ENCODE data around the gene FTO. TPM values are rescaled to one million over a fixed set of nuclear protein-coding genes. Genes with fewer than 3 reads are reported as not detected.

Gene FTO
- polyA plus RNA-seq, 1 donor: 53.4 TPM

DNA sequence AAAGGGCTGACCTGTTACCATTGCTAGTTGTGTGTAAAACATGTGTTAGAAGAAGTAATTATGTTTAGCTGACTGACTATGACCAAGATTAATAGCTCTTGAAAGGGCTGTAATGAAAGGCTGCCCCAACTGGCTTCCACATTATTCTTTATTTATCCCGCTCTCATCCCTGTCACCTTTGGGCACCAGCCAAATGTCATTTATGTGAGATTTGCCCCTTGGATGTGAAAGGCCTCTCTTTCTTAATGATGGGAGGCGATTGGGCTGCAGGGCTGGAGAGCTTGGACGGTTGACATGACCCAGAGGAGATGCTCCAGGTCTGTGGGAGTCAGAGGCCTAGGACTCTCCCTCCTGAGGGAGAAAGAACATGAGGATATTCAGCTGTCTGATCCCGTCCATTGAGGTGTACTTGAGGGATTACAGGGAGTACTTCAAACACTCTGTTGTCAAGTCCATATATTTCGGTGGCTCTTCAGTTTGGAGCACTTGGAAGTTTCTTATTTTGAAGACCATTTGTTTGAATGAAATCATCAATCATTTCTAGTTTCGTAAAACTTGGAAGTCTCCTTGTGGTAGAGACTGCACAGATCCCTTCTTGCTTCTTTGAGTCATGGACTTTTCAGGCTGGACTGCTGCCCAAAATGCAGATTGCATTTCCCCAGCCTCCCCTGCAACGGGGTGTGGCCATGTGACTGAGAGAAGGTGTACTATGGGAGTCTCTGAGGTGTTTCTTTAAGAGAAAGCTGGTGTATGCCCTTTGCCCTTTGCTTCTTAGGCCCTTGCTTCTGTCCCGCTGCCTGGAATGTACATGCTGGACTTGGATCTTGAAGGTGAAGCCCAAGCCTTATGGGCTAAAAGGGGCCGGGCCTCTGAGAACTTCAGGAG is 51.3 kb downstream of the FTO start:
- no peak for DNase-seq (ENCODE audit: low read depth)

DNA sequence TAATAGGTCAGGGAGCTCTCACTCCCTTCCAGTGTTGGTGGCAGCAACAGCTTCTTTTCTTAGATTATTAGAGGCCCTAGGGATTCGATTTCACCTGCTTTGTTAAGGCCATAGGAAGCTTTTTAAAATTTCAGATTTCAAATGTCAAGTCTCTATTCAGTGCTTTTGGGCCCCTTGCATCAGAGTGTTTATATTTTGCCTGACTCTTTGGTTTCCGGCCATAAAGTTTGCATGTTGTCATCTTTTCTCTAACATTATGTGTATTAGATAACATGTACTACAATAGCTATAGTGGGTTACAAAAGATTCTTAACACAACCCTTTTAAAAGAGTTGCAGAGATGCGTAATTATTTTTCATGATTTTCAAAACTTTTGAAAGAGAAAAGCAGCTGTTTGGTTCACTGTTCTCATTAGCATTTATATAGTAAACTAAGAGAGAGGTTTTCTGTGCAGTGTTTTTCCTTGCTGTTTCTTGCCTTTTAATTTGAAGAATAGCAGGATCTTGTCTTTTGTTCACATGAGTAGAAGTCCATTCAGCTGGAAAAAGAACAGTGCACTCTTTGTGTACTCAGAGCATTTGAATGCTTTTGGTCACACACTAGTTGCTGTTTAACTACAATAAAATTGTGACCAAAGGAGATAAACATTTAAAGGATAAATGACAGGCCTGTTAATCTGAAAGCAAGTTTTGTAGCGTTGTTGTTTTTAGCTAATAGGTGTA is 52.5 kb downstream of the FTO start:
- DNase-seq (ENCODE audit: low read depth): no peak

DNA sequence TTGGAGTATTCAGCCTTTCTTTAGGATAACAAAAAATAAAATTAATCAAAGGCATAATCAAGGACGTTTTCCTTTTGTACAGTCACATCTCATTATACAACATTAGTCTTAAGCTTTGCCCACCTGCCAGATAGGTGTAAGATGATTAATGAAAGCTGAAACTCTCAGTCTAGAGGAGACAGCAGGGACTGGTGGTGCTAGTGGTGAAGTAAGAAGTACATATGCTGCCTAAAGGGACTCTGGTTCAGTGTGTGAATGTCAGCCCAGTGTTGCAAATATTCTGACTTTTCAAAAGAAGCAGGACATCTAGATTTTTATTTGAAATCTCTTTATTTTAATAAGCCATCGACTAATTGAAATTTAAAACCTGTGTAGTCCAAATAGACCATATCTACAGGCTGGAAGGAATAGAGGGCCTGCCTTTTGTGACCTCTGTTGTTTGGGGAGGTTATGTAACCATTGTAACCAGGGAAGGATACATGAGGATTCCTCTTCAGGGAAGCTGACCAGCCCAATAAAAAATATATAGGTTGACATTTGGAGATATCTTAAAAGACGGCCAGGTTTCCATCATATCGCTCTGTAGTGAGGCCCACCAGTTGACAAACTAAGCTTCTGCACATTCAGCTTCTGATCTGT is 54.1 kb downstream of the FTO start:
- DNase-seq (ENCODE audit: low read depth): no peak

DNA sequence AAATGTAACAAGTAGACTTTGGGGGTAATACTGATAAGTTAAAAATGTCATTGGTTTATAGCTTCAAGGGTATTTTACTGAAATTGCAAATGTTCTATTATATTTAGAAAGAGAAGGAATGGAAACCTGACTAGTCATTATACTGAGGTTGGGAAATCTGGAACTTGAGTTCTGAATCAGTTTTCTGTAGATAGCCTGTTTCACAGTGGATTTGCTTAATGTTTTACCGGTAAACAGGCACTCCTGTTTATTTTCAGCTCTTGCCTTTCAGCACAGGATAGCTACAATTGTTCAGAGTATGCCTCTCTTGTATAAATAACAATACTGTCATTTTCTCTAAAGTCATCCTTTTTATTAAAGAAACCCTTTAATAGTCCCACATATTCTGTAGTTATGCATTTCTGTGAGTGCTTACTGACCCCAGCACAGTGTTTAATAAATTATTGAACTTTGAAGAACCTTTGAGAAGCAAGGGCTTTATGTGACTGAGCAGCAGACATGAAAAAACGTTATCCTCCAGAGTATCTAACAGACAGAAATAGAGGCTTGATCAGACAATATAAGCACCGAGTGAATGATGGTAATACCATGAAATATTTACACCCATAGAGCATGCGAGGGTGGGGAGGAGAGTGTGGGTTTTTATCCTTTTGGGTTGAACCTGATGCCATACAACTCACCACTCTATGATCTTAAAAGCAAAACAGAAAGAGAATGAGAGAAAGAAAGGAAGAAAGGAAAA is 58.2 kb downstream of the FTO start:
- no peak for DNase-seq (ENCODE audit: low read depth)

DNA sequence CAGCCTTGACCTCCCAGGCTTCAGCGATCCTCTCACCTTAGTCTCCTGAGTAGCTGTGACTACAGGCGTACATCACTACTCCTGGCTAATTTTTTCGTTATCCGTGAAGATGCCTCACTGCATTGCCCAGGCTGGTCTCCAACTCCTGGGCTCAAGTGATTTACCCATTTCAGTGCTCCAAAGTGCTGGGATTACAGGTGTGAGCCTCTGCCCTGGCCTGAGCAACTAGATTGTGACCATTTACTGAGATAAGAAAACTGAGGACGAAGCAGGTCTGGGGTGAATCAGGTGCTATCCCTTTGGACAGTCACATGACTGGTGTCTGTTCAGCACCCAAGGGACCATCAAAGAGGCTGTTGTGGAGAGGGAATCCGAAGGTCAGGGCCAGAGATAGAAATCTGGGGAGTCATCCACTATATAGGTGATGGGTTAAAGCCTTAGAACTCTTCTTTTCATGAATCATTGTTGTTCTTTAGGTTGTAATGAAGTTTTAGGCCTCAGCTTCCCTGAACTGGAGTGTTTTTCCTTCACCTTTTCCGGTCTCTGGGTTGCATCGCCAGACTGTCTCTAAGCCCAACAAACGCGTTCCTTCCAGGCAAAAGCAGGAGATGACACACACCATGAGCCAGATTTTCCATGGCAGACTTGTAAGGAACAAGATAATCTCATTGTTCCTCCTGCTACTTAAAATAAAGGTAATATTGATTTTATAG is 62.5 kb downstream of the FTO start:
- DNase-seq (ENCODE audit: low read depth): no peak

DNA sequence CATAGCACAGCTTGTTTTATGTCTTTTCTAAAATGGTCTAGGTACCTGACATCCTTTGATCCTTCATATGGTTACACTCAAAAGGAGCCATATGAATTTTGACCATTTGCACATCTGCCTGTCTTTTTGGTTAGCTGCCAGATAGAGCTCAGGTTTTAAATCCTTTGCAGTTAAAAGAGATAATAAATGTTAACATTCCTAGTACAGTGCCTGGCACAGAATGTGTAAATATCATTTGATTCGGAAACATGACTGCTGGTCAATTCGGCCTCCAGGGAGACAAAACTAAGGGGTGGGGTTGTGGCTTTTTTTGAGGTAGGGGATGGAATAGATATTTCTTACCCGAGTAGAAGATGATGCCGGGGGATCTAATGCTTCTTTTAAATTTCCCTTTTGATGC is 64.2 kb downstream of the FTO start:
- DNase-seq (ENCODE audit: low read depth): no peak

DNA sequence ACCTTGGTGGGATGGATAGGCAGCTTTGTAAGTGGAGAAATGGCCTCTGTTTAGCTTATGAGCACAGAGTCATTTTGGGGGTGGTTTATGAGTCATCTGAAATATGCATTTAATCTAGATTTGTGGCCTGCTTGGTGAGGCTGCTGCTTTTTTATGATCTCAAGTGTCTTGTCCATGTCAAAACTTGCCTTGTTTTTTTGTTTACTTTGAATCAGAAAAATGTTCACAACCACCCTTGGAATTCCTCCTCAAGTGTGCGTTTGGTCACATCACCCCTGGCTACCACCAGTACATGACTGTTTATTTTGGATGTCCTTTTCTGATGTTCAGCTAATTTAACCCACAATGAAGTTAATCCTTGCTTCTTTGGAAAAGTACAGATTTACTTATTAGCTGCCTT is 64.6 kb downstream of the FTO start:
- DNase-seq (ENCODE audit: low read depth): no peak

DNA sequence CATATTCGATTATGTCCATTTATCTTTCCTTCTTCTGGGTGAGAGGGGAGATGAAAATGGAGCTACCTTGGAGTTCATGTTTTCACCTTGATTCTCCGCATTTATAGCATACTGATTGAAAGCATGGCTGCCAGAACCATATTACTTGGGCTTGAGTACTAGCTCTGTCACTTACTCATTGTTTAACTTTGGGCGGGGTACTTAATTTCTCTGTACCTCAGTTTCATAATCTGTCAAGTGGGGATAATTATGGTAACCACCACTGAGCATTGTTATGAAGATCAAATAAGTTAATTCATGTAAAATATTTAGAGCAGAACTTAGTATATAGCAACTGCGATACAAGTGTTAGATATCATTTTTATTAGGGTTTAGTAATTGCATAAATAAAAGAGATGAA is 65.2 kb downstream of the FTO start:
- DNase-seq (ENCODE audit: low read depth): no peak

DNA sequence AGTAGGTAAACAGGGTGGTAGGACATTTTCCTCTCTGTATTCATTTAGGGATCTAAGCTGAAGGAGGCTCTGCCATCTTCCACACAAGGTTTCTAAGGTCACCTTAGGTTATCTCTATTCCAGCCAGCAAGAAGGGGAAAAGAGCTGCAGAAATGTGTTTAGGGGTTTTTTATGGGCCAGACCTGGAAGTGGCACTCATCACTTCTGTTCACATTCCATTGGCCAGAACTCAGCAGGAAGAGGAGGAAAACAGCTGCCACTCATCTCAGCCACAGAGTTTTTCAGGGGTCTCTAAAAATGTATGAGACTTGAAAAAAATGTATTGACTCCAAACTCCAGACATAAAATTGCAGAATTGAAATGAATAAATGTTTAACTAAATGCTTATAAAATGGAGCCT is 65.8 kb downstream of the FTO start:
- DNase-seq (ENCODE audit: low read depth): no peak

DNA sequence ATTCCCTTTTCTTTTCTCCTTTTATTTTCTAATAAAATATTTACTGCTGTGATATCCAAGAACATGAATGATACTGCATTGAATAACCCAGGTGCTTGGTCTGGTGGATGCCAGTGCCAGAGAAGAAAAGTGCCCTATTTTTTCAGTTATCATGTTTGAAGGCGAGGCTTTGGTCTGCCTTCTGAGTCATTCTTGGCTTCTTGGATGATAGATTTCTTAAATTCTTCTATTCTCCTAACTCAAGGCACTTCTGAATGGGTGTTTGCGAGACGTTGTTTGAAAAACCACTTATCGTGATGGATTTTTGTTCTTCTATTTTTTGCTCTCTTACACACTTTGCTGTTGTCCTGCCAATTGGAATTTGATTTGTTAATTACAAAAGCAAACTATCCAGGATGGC is 66.7 kb downstream of the FTO start:
- no peak for DNase-seq (ENCODE audit: low read depth)

DNA sequence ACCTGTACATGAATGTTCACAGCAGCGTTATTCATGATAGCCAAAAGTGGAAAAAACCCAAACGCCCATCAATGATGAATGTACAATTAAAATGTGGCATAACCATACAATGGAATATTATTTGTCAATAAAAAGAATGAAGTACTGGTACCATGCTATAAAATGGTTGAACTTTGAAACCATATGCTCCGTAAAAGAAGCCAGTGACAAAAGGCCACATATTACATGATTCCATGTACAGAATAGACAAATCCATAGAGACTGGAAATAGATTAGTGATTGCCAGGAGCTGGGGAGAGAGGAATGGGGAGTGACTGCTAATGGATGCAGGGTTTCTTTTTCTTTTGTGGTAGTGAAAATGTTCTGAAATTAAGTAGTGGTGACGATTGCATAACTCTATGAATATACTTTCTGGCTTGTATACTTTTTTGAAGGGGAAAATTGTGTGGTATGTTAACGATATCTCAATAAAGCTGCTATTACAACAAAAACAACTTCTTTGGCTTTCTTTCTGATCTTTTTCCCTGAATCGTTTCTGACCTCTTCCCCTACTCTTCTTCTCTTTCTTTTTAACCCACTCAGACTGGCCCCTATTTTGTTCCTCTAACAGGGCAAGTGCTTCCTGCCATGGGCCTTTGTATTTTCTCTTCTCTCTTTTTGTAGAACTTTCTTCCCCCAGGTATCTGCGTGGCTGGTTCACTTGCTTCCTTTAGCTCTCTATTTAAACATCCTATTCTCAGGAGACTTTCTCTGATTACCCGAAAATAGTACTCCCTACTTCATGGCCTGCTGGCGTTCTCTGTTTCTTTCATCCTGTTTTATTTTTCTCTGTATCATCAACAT is 67.9 kb downstream of the FTO start:
- no peak for DNase-seq (ENCODE audit: low read depth)

DNA sequence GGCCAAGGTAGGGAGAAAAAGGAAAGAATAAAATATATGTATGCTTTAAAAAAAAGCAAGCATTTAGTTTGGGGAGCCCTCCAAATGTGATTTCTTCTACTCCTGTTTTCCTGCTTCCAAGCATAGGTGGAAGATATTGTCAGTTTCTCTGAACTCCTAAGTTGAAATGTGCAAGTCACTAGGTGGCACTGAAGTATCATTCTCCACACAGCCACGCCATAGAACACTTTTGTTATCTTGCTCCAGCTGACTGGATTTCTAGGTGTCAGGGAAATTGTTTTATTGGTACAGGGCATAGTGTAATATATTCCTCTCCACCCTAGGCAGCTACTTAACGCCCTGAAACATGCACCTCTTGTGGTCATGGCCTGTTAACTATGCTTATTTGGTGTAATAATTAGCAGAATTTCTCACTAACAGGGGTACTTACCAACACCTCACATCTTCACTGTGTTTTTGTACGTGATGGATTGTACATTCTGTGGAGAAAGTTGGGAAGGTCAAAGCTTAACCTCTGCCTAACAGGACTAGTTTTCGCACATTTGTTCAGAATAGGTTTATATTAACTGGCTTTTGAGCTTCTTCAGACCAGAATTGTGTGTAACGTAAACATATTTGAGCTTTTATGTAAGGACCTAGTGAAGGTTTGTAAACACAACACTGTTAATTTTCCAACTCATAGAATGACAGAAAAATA is 69.3 kb downstream of the FTO start:
- no peak for DNase-seq (ENCODE audit: low read depth)

DNA sequence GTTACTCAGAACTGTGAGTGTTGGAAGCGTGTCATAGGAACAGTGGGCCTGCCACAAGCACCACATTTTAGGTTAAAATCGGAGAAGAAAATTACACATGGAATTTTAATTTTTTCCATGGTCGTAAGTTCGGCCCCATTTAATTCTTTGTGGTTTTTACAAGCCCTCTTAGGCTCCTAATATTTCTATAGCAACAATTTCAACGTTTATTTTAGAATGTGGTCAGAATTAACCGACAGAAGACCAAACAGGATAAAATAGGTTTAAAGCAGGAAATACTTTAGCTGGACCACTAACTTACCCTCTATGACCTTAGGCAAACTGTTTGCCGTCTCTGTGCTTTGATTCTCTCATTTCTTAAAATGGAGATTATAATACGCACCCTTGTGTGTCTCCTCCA is 69.9 kb downstream of the FTO start:
- no peak for DNase-seq (ENCODE audit: low read depth)

DNA sequence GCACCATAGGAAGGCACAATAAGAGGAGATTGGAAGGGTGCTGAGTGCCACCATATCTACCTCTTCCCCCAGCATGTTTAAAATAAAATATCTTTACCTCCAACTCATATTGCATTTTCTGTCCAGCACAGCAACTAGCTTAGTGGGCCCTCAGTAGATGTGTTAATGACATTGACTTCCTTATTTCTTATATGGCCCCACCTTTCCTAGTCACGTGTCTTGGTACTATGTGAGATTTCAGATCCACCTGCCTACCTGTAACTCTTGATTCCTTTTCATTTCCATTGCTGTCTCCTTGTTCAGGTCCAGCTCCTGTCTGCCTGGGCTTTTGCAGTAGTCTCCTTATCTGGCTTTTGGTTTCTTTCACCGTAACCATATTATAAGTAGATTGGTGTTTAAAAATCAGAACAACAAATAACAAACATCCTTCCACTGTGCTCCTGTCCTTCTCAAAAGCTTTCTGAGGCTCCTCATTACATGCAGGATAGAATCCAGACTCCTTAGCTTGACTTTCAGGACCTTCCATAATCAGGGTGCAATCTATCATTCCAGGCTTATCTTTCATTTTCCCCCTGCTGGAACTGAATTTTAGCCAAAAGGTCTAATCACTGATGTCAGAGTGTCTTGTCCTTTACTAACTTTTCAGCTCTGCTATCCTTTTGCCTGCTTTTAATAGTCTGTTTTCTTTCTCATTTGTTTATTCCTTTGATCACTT is 71.3 kb downstream of the FTO start:
- DNase-seq (ENCODE audit: low read depth): no peak

DNA sequence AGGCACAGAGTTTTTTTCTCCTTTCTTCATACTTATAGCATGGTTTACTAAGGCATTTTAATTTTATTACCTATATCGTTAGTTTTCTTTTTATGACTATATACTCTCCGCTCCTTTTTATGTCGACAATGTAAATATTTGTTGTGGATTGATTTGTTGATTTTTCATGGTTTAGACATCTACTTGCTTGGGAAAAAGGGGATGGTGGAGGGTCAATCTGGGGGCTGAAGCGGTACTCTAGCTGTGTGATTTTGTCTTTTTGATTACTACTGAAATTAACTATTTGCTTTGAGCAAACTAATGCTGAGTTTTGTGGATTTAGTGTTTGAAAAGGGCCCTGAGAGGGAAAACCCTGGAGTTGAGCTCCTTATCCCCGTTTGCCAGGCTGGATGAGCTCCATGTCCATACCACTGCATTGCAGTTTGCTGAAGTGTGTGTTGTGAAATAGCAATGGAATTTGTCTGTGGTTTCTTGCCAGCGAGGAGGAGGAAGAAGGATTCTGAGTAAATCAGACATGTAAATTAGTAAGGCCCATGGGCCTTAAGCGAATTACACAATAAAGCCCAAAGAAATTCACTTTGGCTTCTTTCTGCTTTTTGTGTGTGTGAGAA is 72.0 kb downstream of the FTO start:
- no peak for DNase-seq (ENCODE audit: low read depth)

DNA sequence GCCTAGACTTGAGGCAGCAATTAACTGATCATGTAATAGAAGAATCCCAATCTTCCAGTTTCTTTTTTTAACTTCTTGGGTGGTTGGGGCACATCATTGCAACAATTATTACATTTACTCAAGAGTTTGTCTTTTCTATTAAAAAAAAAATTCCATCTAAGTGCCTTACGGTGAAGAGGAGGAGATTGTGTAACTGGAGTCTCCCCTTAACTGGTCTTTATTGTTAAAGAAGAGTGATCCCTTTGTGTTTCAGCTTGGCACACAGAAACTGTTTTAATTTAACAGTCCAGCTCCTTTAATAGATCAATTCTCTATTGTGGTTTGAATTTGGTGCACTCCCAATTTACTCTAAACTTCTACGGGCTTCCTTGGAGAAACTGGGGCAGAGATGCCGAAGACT is 75.2 kb downstream of the FTO start:
- no peak for DNase-seq (ENCODE audit: low read depth)

DNA sequence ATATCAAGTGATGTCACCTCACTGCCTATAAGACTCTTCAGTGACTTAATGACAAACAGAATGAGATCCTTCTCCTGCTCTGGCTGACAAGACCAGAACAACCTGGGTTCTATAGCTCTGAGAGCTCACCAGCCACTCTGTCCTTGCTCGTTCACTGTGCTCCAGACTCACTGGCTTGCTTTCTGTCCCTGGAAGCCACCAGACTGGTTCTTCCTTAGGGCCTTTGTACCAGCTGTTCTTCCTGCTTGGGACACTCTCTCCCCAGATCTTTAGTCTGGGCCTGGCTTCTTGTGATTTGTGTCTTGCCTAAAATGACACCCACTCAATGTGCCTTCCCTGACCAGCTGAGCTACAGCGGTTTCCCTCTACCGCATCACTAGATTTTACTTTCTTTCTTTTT is 76.1 kb downstream of the FTO start:
- DNase-seq (ENCODE audit: low read depth): no peak

DNA sequence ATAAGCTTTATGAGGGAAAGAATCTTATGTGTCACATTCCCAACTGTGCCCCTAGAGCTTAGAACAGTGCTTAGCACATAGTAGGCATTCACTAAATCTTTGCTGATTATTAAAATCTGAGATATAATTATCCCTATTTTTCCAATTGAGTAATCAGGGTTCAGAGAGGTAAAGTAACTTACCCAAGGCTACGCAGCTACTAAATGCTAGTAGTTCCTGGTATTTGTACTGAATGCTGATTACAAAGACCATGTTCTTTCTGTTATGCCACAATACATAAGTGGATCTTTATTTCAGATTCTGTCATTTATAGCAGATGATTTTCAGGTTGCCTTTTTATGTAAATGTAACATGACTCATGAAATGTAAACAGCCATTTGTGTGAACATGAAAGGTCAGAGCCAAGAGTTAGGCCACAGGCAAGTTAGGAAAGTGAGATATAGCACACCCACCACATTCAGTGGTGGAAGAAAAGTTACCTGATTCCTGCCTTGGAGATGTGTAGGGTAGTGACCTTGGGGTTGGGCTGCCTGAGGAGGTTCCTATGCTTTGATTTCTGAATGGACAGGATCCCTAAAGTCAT is 77.2 kb downstream of the FTO start:
- no peak for DNase-seq (ENCODE audit: low read depth)
